ENCODE measurements around the gene SLC37A3.

- TF ChIP-seq, protein P1, sequence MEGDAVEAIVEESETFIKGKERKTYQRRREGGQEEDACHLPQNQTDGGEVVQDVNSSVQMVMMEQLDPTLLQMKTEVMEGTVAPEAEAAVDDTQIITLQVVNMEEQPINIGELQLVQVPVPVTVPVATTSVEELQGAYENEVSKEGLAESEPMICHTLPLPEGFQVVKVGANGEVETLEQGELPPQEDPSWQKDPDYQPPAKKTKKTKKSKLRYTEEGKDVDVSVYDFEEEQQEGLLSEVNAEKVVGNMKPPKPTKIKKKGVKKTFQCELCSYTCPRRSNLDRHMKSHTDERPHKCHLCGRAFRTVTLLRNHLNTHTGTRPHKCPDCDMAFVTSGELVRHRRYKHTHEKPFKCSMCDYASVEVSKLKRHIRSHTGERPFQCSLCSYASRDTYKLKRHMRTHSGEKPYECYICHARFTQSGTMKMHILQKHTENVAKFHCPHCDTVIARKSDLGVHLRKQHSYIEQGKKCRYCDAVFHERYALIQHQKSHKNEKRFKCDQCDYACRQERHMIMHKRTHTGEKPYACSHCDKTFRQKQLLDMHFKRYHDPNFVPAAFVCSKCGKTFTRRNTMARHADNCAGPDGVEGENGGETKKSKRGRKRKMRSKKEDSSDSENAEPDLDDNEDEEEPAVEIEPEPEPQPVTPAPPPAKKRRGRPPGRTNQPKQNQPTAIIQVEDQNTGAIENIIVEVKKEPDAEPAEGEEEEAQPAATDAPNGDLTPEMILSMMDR (IDR thresholded peaks at IDR 0.05; ENCODE audit: low read length), result no peak
- no peak for TF ChIP-seq EZH2 (IDR thresholded peaks at IDR 0.05; ENCODE audit: borderline replicate concordance, low read length)
Observed at GRCh38 chr7:140333223-140333622, 65.1 kb downstream of the SLC37A3 start.
